GM12873 (cell line): ENCODE results near the gene CCDC184.

Experiments
- CTCF ChIP-seq: IDR thresholded peaks from 2 replicates; pipeline ENCODE4 v1.5.1; 2012; ENCODE audit warnings: low read depth, mild to moderate bottlenecking, moderate library complexity, low read length, control low read depth; ENCODE audit not compliant: insufficient read depth; ENCODE audit errors: missing control alignments

CCDC184 gene

GRCh38 chr12:48198672-48198971, 15.2 kb downstream of the CCDC184 start:
- TF ChIP-seq CTCF: no peak

GRCh38 chr12:48198985-48199384, 15.5 kb downstream of the CCDC184 start:
- TF ChIP-seq CTCF: no peak

GRCh38 chr12:48199774-48200221, 16.4 kb downstream of the CCDC184 start:
- no peak for TF ChIP-seq CTCF

- no peak for TF ChIP-seq CTCF
These were observed 17.6 kb downstream of the CCDC184 start for GRCh38 chr12:48201091-48201490.

- no peak for TF ChIP-seq CTCF
These were observed 18.1 kb downstream of the CCDC184 start for GRCh38 chr12:48201516-48201915.

GRCh38 chr12:48202766-48203165, 19.3 kb downstream of the CCDC184 start:
- TF ChIP-seq CTCF: no peak

GRCh38 chr12:48203192-48203591, 19.7 kb downstream of the CCDC184 start, which contains the start of gene OR10AD1:
Gene OR10AD1, minus strand, starts transcription at chr12:48203292. Its CDS starts 0 bp downstream, at chr12:48203292.
- no peak for TF ChIP-seq CTCF
